ENCODE measurements around the gene PKD2L1.

The PKD2L1 gene

GRCh38 chr10:100267239-100268104 lies 62.6 kb downstream of the PKD2L1 start, which contains the start of gene CWF19L1:
Gene CWF19L1 (minus strand): TSS chr10:100267638. CDS start chr10:100267593, 45 bp downstream.
- H3K9ac ChIP-seq (ENCODE audit: low read depth, low read length): peak within 1 kb of the TSS; percentile 87
- H3K4me3 ChIP-seq (ENCODE audit: low read length): peak within 1 kb of the TSS; percentile 95
- H3K27me3 ChIP-seq (ENCODE audit: insufficient read depth, low read length): no peaks in the 10 kb centered on the region
- no peaks in the 10 kb centered on the region for H3K9me3 ChIP-seq (ENCODE audit: insufficient read depth, low read depth, low read length)
- H3K4me1 ChIP-seq (ENCODE audit: insufficient read depth, low read length): no peaks in the 10 kb centered on the region
- no peaks in the 10 kb centered on the region for H3K36me3 ChIP-seq (ENCODE audit: insufficient read depth, low read length)
- WGBS: 7% methylated on average over 49 of the region's 49 CpGs
- peak within 1 kb of the TSS; percentile 65; the same call in 1 of the 2 replicates for H3K27ac ChIP-seq (ENCODE audit: low read depth, low read length)

GRCh38 chr10:100265821-100266485 lies 64.1 kb downstream of the PKD2L1 start:
- Histone ChIP-seq H3K36me3 (ENCODE audit: insufficient read depth, low read length) (peaks cover 10% of the 10 kb centered on the region), H3K27me3 (ENCODE audit: insufficient read depth, low read length) (no peaks in the 10 kb centered on the region), H3K4me1 (ENCODE audit: insufficient read depth, low read length) (no peaks in the 10 kb centered on the region), H3K27ac (ENCODE audit: low read depth, low read length) (no peak overlapping the region), H3K9ac (ENCODE audit: low read depth, low read length) (no peak overlapping the region), H3K4me3 (ENCODE audit: low read length) (peak overlapping the region; percentile 95), H3K9me3 (ENCODE audit: insufficient read depth, low read depth, low read length) (no peaks in the 10 kb centered on the region)
- 95% methylated on average over 15 of the region's 15 CpGs for WGBS

- 96% methylated on average over 3 of the region's 3 CpGs for whole genome bisulfite sequencing
- H3K9ac ChIP-seq (ENCODE audit: low read depth, low read length): no peak overlapping the region
- no peaks in the 10 kb centered on the region for H3K9me3 ChIP-seq (ENCODE audit: insufficient read depth, low read depth, low read length)
- H3K27ac ChIP-seq (ENCODE audit: low read depth, low read length): no peak overlapping the region
- peaks cover 81% of the 10 kb centered on the region for H3K36me3 ChIP-seq (ENCODE audit: insufficient read depth, low read length)
- no peaks in the 10 kb centered on the region for H3K27me3 ChIP-seq (ENCODE audit: insufficient read depth, low read length)
- no peaks in the 10 kb centered on the region for H3K4me1 ChIP-seq (ENCODE audit: insufficient read depth, low read length)
- H3K4me3 ChIP-seq (ENCODE audit: low read length): no peak overlapping the region
Measured at GRCh38 chr10:100254191-100254590, 75.8 kb downstream of the PKD2L1 start.

- Histone ChIP-seq H3K27ac (ENCODE audit: low read depth, low read length) (no peak overlapping the region), H3K9ac (ENCODE audit: low read depth, low read length) (no peak overlapping the region), H3K27me3 (ENCODE audit: insufficient read depth, low read length) (no peaks in the 10 kb centered on the region), H3K9me3 (ENCODE audit: insufficient read depth, low read depth, low read length) (no peaks in the 10 kb centered on the region), H3K36me3 (ENCODE audit: insufficient read depth, low read length) (peaks cover 84% of the 10 kb centered on the region), H3K4me1 (ENCODE audit: insufficient read depth, low read length) (no peaks in the 10 kb centered on the region), H3K4me3 (ENCODE audit: low read length) (no peak overlapping the region)
- 98% methylated on average over 5 of the region's 5 CpGs for WGBS
Measured at GRCh38 chr10:100253041-100253440, 77.0 kb downstream of the PKD2L1 start.

- Histone ChIP-seq H3K9me3 (ENCODE audit: insufficient read depth, low read depth, low read length) (no peaks in the 10 kb centered on the region), H3K27ac (ENCODE audit: low read depth, low read length) (no peak overlapping the region), H3K27me3 (ENCODE audit: insufficient read depth, low read length) (no peaks in the 10 kb centered on the region), H3K4me3 (ENCODE audit: low read length) (no peak overlapping the region), H3K36me3 (ENCODE audit: insufficient read depth, low read length) (peaks cover 89% of the 10 kb centered on the region), H3K9ac (ENCODE audit: low read depth, low read length) (no peak overlapping the region), H3K4me1 (ENCODE audit: insufficient read depth, low read length) (no peaks in the 10 kb centered on the region)
- WGBS: 96% methylated on average over 7 of the region's 7 CpGs
Measured at GRCh38 chr10:100248820-100249219, 81.2 kb downstream of the PKD2L1 start.

GRCh38 chr10:100245484-100246220 lies 84.4 kb downstream of the PKD2L1 start:
- H3K27ac ChIP-seq (ENCODE audit: low read depth, low read length): no peak overlapping the region
- H3K36me3 ChIP-seq (ENCODE audit: insufficient read depth, low read length): peaks cover 86% of the 10 kb centered on the region
- H3K9me3 ChIP-seq (ENCODE audit: insufficient read depth, low read depth, low read length): no peaks in the 10 kb centered on the region
- no peak overlapping the region for H3K4me3 ChIP-seq (ENCODE audit: low read length)
- H3K27me3 ChIP-seq (ENCODE audit: insufficient read depth, low read length): no peaks in the 10 kb centered on the region
- WGBS: 96% methylated on average over 5 of the region's 5 CpGs
- no peaks in the 10 kb centered on the region for H3K4me1 ChIP-seq (ENCODE audit: insufficient read depth, low read length)
- H3K9ac ChIP-seq (ENCODE audit: low read depth, low read length): no peak overlapping the region

- Histone ChIP-seq H3K9ac (ENCODE audit: low read depth, low read length) (no peak overlapping the region), H3K27ac (ENCODE audit: low read depth, low read length) (no peak overlapping the region), H3K27me3 (ENCODE audit: insufficient read depth, low read length) (no peaks in the 10 kb centered on the region), H3K4me1 (ENCODE audit: insufficient read depth, low read length) (no peaks in the 10 kb centered on the region), H3K9me3 (ENCODE audit: insufficient read depth, low read depth, low read length) (no peaks in the 10 kb centered on the region), H3K36me3 (ENCODE audit: insufficient read depth, low read length) (peaks cover 76% of the 10 kb centered on the region), H3K4me3 (ENCODE audit: low read length) (no peak overlapping the region)
- WGBS: 100% methylated on average over 2 of the region's 3 CpGs
Measured at GRCh38 chr10:100239851-100240250, 90.2 kb downstream of the PKD2L1 start.

GRCh38 chr10:100238429-100238828 lies 91.6 kb downstream of the PKD2L1 start:
- Histone ChIP-seq H3K27ac (ENCODE audit: low read depth, low read length) (no peak overlapping the region), H3K27me3 (ENCODE audit: insufficient read depth, low read length) (no peaks in the 10 kb centered on the region), H3K9me3 (ENCODE audit: insufficient read depth, low read depth, low read length) (no peaks in the 10 kb centered on the region), H3K36me3 (ENCODE audit: insufficient read depth, low read length) (peaks cover 78% of the 10 kb centered on the region), H3K4me3 (ENCODE audit: low read length) (no peak overlapping the region), H3K9ac (ENCODE audit: low read depth, low read length) (no peak overlapping the region), H3K4me1 (ENCODE audit: insufficient read depth, low read length) (no peaks in the 10 kb centered on the region)
- WGBS: 96% methylated on average over 7 of the region's 7 CpGs

Data from HUES64 (cell line).